Liver (tissue), 9 donors: ENCODE results near the gene LASP1. TPM values are rescaled to one million over a fixed set of nuclear protein-coding genes. Genes with fewer than 3 reads are reported as not detected.

Source experiments
- DNase-seq: peaks from one replicate; pipeline ENCODE4 v3.0.0-alpha.2; 2017; ENCODE audit warnings: low spot score
- H3K27ac ChIP-seq, 2 donors: one replicate each; pipeline ENCODE4 v1.7.0; 2013; ENCODE audit warnings: inconsistent platforms in 2 of 2, low read length in 2 of 2, control low read depth in 1 of 2, low read depth in 1 of 2, mild to moderate bottlenecking in 1 of 2
- H3K27me3 ChIP-seq, 4 donors: one replicate each; pipeline versions ENCODE4 v1.6.1 to v1.7.0; 2013; ENCODE audit warnings: low read length in 3 of 4, inconsistent platforms in 1 of 4, mild to moderate bottlenecking in 1 of 4, moderate library complexity in 1 of 4; ENCODE audit not compliant: control insufficient read depth in 4 of 4, insufficient read depth in 4 of 4
- H3K36me3 ChIP-seq, 4 donors: one replicate each; pipeline versions ENCODE4 v1.6.1 to v1.7.0; 2013; ENCODE audit warnings: low read length in 3 of 4, mild to moderate bottlenecking in 3 of 4, low read depth in 1 of 4, moderate library complexity in 1 of 4; ENCODE audit not compliant: control insufficient read depth in 4 of 4, insufficient read depth in 3 of 4
- H3K4me1 ChIP-seq, 4 donors: one replicate each; pipeline versions ENCODE4 v1.6.1 to v1.7.0; 2013; ENCODE audit warnings: low read length in 3 of 4, mild to moderate bottlenecking in 3 of 4, moderate library complexity in 1 of 4; ENCODE audit not compliant: control insufficient read depth in 4 of 4, insufficient read depth in 4 of 4
- H3K4me3 ChIP-seq, 3 donors: one replicate each; pipeline versions ENCODE4 v1.6.1 to v1.7.0; 2013; ENCODE audit warnings: low read length in 3 of 3, control low read depth in 1 of 3, low read depth in 1 of 3, mild to moderate bottlenecking in 1 of 3
- H3K9ac ChIP-seq, 2 donors: one replicate each; pipeline ENCODE4 v1.7.0; 2013; ENCODE audit warnings: low read length in 2 of 2, mild to moderate bottlenecking in 2 of 2, moderate library complexity in 2 of 2, control low read depth in 1 of 2, low read depth in 1 of 2
- H3K9me3 ChIP-seq, 4 donors: one replicate each; pipeline versions ENCODE4 v1.6.1 to v1.7.0; 2013; ENCODE audit warnings: low read length in 3 of 4; ENCODE audit not compliant: control insufficient read depth in 4 of 4
- ATF3 ChIP-seq: IDR thresholded peaks from 2 replicates; pipeline ENCODE4 v1.6.1; 2016; ENCODE audit warnings: antibody characterized with exemption
- CTCF ChIP-seq: fragments of 150-350 bp; IDR thresholded peaks from 2 replicates; pipeline ENCODE4 v1.5.1; 2017; ENCODE audit warnings: improper control_type of control experiment, low read depth, low read length; ENCODE audit not compliant: missing input control
- FOXA2 ChIP-seq: IDR thresholded peaks from 2 replicates; pipeline ENCODE4 v1.6.1; 2016; ENCODE audit warnings: antibody characterized with exemption
- HNF4A ChIP-seq, 2 donors: conservative IDR thresholded peaks; 2 replicates each; pipeline ENCODE4 v1.6.1; 2016; ENCODE audit warnings: antibody characterized with exemption in 2 of 2, mild to moderate bottlenecking in 2 of 2
- MAX ChIP-seq: IDR thresholded peaks from 2 replicates; pipeline ENCODE4 v1.6.1; 2016; ENCODE audit warnings: antibody characterized with exemption
- NR2F2 ChIP-seq: IDR thresholded peaks from 2 replicates; pipeline ENCODE4 v1.6.1; 2016; ENCODE audit warnings: antibody characterized with exemption
- RAD21 ChIP-seq, 2 donors: IDR thresholded peaks; 2 replicates each; pipeline ENCODE4 v1.6.1; 2016; ENCODE audit warnings: antibody characterized with exemption in 2 of 2, mild to moderate bottlenecking in 2 of 2
- RXRA ChIP-seq, 2 donors: IDR thresholded peaks; 2 replicates each; pipeline ENCODE4 v1.6.1; 2017 to 2018; ENCODE audit warnings: antibody characterized with exemption in 2 of 2, mild to moderate bottlenecking in 1 of 2
- TAF1 ChIP-seq: conservative IDR thresholded peaks from 2 replicates; pipeline ENCODE4 v1.6.1; 2016; ENCODE audit warnings: antibody characterized with exemption, mild to moderate bottlenecking
- YY1 ChIP-seq: IDR thresholded peaks from 2 replicates; pipeline ENCODE4 v1.6.1; 2016; ENCODE audit warnings: antibody characterized with exemption, mild to moderate bottlenecking
- WGBS: extraction: QIAGEN DNeasy Blood & Tissue Kit; methylation state at CpG from one replicate; pipeline ENCODE4 v1.1.7; 2013; 5-methylcytosine and 5-hydroxymethylcytosine counted together
- polyA plus RNA-seq, 2 donors: library from polyadenylated mRNA; stranded (reverse) in 1 of 2; unstranded in 1 of 2; fragments of 200-250 nt in 1 of 2; fragments of >200 nt in 1 of 2; fragmentation: Nextera tagmentation in 1 of 2; extraction: Ambion mirVana in 1 of 2; gene quantifications; one replicate each; pipeline versions ENCODE4 v1.2.1 to v1.2.3, GENCODE V29; 2013 to 2015
- total RNA-seq, 2 donors: library from RNA; depleted of rRNA; stranded (reverse); fragments of >200 nt; gene quantifications; one replicate each; pipeline ENCODE4 v1.2.3, GENCODE V29; 2014
- TF ChIP-seq, protein P1 (sequence below): IDR thresholded peaks from 2 replicates; pipeline ENCODE4 v1.6.1; 2016; ENCODE audit warnings: antibody characterized with exemption, mild to moderate bottlenecking
- donor health status: healthy.
- donor health status: healthy.
- donor health status: healthy.
- donor health status: healthy.
- donor health status: healthy.

LASP1 gene
- total and polyA plus RNA-seq, 4 donors = 18.2 to 77.7 (median 68.4) TPM

GRCh38 chr17:38893607-38894006 is 23.7 kb downstream of the LASP1 start:
- Histone ChIP-seq H3K4me3 (no peak overlapping the region), H3K4me1 (peaks cover 24 to 52% (median 45%) of the 10 kb centered on the region in 4 donors), H3K27me3 (no peaks in the 10 kb centered on the region), H3K9ac (no peak overlapping the region), H3K27ac (peak overlapping the region; percentile 32 to 35), H3K9me3 (no peaks in the 10 kb centered on the region), H3K36me3 (peaks cover 2 to 16% (median 13%) of the 10 kb centered on the region in 4 donors)
- TF ChIP-seq HNF4A (conservative IDR thresholded peaks at IDR 0.05) (peak; percentile 11 to 14), MAX (no peak), TAF1 (no peak), FOXA2 (no peak), RXRA (IDR thresholded peaks at IDR 0.05) (peak; percentile 20 to 50), RAD21 (IDR thresholded peaks at IDR 0.05) (peak in 1 of 2 donors; percentile 29)
- no peak for DNase-seq
- 37% methylated on average over 6 of the region's 6 CpGs for WGBS

GRCh38 chr17:38894276-38894675 is 24.4 kb downstream of the LASP1 start:
- no peak overlapping the region for H3K4me3 ChIP-seq
- H3K9ac ChIP-seq = no peak overlapping the region
- H3K27me3 ChIP-seq = no peaks in the 10 kb centered on the region
- H3K27ac ChIP-seq = peak overlapping the region; percentile 32 to 35
- no peaks in the 10 kb centered on the region for H3K9me3 ChIP-seq
- WGBS = 67% methylated on average over 7 of the region's 7 CpGs
- H3K36me3 ChIP-seq = peaks cover 2 to 19% (median 13%) of the 10 kb centered on the region in 4 donors
- DNase-seq = no peak
- TF ChIP-seq FOXA2 = no peak
- peak; percentile 36 for TF ChIP-seq NR2F2
- H3K4me1 ChIP-seq = peaks cover 24 to 59% (median 51%) of the 10 kb centered on the region in 4 donors

GRCh38 chr17:38896346-38896954 is 26.6 kb downstream of the LASP1 start:
- H3K4me3 ChIP-seq = no peak overlapping the region
- H3K27ac ChIP-seq = peak overlapping the region; percentile 28 to 76
- H3K27me3 ChIP-seq = no peaks in the 10 kb centered on the region
- H3K9ac ChIP-seq = no peak overlapping the region
- TF ChIP-seq CTCF (no peak), NR2F2 (peak; percentile 73), RXRA (IDR thresholded peaks at IDR 0.05) (no peak), YY1 (no peak), ATF3 (no peak)
- TF ChIP-seq, protein P1, sequence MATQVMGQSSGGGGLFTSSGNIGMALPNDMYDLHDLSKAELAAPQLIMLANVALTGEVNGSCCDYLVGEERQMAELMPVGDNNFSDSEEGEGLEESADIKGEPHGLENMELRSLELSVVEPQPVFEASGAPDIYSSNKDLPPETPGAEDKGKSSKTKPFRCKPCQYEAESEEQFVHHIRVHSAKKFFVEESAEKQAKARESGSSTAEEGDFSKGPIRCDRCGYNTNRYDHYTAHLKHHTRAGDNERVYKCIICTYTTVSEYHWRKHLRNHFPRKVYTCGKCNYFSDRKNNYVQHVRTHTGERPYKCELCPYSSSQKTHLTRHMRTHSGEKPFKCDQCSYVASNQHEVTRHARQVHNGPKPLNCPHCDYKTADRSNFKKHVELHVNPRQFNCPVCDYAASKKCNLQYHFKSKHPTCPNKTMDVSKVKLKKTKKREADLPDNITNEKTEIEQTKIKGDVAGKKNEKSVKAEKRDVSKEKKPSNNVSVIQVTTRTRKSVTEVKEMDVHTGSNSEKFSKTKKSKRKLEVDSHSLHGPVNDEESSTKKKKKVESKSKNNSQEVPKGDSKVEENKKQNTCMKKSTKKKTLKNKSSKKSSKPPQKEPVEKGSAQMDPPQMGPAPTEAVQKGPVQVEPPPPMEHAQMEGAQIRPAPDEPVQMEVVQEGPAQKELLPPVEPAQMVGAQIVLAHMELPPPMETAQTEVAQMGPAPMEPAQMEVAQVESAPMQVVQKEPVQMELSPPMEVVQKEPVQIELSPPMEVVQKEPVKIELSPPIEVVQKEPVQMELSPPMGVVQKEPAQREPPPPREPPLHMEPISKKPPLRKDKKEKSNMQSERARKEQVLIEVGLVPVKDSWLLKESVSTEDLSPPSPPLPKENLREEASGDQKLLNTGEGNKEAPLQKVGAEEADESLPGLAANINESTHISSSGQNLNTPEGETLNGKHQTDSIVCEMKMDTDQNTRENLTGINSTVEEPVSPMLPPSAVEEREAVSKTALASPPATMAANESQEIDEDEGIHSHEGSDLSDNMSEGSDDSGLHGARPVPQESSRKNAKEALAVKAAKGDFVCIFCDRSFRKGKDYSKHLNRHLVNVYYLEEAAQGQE = no peak
- H3K36me3 ChIP-seq = peaks cover 2 to 12% (median 8%) of the 10 kb centered on the region in 4 donors
- no peak for DNase-seq
- no peaks in the 10 kb centered on the region for H3K9me3 ChIP-seq
- 70% methylated on average over 13 of the region's 13 CpGs for WGBS
- H3K4me1 ChIP-seq = peaks cover 29 to 70% (median 62%) of the 10 kb centered on the region in 4 donors
